GM12874 (cell line): ENCODE data around the gene DAPK1.

Experiments
- CTCF ChIP-seq: IDR thresholded peaks from 2 replicates; pipeline ENCODE4 v1.5.1; 2011; ENCODE audit warnings: low read depth, mild to moderate bottlenecking, control low read depth, low read length, moderate library complexity; ENCODE audit not compliant: insufficient read depth

The DAPK1 gene

GRCh38 chr9:87540444-87541105 is 42.9 kb downstream of the DAPK1 start:
- no peak for TF ChIP-seq CTCF

GRCh38 chr9:87541663-87542062 is 44.0 kb downstream of the DAPK1 start:
- TF ChIP-seq CTCF: no peak

GRCh38 chr9:87542141-87542540 is 44.5 kb downstream of the DAPK1 start:
- no peak for TF ChIP-seq CTCF

- no peak for TF ChIP-seq CTCF
Observed at GRCh38 chr9:87543251-87543650, 45.6 kb downstream of the DAPK1 start.

GRCh38 chr9:87545858-87546257 is 48.2 kb downstream of the DAPK1 start:
- TF ChIP-seq CTCF: no peak

DNA sequence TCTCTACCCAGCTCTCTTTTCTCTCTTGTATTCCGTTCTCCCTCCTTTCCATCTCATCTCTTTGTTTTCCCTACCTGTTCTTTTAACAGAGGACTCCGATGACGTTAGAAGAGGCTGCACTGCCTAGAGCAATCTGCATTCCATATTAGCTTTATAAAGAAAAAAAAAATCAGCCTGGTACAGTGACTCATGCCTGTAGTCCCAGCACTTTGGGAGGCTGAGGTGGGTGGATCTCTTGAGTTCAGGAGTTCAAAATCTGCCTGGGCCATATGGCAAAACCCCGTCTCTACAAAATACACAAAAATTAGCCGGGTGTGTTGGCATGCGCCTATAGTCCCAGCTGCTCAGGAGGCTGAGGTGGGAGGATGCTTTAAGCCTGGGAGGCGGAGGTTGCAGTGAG is 49.0 kb downstream of the DAPK1 start:
- no peak for TF ChIP-seq CTCF

DNA sequence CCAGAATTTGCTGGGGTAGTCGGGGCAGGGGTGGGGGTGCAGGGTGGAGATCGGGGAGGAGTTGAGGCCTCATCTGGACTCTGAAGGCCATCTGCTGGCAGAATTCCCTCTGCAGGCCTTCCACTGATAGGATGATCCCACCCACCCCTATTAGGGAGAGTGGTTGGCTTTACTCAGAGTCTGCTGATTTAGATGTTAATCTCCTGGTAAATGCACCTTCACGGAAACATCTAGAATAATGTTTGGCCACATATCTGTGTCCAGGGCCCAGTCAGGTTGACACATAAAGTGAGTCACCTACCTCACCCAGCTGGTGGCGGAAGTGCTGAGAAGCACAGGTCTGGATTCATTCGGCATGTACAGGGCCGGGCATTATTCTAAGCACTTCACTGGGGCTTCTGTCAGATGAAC is 50.0 kb downstream of the DAPK1 start:
- TF ChIP-seq CTCF: no peak
